ENCODE data around the gene ANKRD11.

The ANKRD11 gene

DNA sequence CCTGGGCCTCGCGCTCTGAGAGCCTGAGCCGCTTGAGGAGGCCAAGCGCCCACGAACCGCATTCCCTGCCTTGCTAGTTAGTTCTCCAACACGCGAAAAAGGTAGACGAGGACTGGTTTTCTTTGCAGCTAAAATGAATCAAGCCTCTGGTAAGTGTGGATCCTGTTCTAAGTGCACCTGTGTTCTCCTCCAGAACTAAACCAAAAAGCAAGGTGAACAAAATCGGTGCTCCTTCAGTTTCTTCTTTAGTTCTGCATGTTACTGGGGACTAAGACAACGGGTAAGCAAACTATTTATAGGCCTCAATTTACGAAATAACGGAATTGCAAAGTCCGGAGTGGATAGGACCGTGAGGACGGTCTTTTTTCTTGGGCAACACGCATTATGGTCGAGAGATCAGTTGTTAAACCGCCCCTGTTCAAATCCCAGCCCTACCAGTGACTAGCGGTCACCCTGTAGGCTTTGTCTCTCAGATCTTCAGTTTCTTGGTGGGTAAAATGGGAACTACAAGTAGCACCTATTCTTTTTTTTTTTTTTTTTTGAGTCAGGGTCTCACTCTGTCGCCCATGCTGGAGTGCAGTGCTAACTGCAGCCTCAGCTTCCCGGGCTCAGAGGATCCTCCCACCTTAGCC lies 993 bp upstream of the ANKRD11 start:
- Histone ChIP-seq H3K4me1 (ENCODE audit: control insufficient read depth, insufficient read depth, low read length) (peaks cover 30% of the 10 kb centered on the region), H3K27me3 (ENCODE audit: control insufficient read depth in 1 of 2, insufficient read depth in 2 of 2, low read length in 2 of 2) (no peaks in the 10 kb centered on the region), H3K9me3 (ENCODE audit: control insufficient read depth in 2 of 2, low read length in 2 of 2) (no peaks in the 10 kb centered on the region), H3K36me3 (ENCODE audit: control insufficient read depth in 2 of 2, insufficient read depth in 2 of 2, low read length in 2 of 2) (no peaks in the 10 kb centered on the region), H3K27ac (ENCODE audit: low read length) (peak overlapping the region; percentile 92), H3K9ac (ENCODE audit: low read length in 2 of 2) (peak overlapping the region; percentile 81 to 86), H3K4me3 (ENCODE audit: low read length in 2 of 2) (peak overlapping the region; percentile 71 to 86)

DNA sequence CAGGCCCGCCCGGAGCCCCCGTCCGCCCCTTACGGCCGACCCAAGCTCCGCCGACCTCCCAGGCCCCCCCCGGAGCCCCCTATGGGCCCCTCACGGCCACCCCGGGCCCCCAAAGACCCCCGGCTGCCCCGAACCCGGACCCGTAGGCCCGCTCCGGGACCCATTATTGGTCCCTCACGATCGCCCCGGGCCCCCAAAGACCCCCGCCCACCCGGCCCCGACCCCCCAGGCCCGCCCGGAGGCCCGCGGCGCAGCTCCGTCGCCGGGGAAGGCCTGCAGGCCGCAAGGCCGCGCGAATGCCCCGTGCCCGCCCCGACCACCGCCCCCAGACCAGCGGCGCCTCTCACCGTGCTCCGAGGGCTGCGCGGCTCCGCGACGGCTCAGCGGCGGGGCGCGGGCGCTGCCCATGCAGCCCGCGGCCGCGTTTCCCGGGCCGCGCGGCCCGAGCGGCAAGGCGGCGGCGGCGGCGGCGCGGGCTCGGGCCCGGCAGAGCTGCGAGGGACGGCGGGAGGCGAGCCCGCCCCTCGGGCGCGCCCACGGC lies 393 bp downstream of the ANKRD11 start:
- Histone ChIP-seq H3K27ac (ENCODE audit: low read length) (peak overlapping the region; percentile 92), H3K9ac (ENCODE audit: low read length in 2 of 2) (no peak overlapping the region), H3K4me1 (ENCODE audit: control insufficient read depth, insufficient read depth, low read length) (peaks cover 31% of the 10 kb centered on the region), H3K36me3 (ENCODE audit: control insufficient read depth in 2 of 2, insufficient read depth in 2 of 2, low read length in 2 of 2) (no peaks in the 10 kb centered on the region), H3K4me3 (ENCODE audit: low read length in 2 of 2) (peak overlapping the region in 1 of 2 donors; percentile 86), H3K9me3 (ENCODE audit: control insufficient read depth in 2 of 2, low read length in 2 of 2) (no peaks in the 10 kb centered on the region), H3K27me3 (ENCODE audit: control insufficient read depth in 1 of 2, insufficient read depth in 2 of 2, low read length in 2 of 2) (no peaks in the 10 kb centered on the region)

DNA sequence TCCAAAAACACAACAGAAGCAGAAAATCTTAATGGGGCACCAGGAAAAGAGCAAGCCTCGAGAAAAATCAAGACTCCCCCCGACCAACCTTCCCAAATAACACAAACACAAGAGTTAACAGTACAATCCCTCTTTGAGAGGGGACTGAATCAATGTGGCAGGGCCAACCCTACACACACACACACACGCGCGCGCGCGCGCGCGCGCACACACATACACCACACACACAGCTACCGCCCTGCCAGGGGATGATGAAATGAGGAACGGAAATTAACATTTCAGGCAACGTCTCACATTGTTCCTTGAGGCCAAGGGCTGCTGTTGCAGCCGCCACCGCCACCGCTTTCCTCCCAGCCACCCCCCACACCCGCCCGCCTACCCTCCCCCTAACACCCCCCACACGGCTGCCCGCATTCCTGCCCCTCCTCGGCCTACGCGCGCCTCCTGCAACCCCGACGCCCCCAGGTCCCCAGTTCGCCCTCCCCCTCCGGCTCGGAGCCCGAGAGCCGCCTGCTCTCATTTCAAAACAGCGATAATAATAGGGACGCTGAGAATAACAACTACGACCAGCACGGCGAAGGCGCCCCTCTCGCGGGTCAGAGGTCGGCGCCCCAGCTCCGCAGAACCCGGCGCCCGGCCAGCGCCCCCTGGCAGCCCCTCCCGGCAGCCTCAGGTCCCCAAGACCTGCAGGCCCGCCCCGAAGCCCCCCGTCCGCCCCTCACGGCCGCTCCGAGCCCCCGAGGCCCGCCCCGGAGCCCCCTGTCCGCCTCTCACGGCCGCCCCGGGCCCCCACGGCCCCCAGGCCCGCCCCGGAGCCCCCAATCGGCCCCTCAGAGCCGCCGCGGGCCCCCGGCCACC lies 1.1 kb downstream of the ANKRD11 start:
- Histone ChIP-seq H3K4me1 (ENCODE audit: control insufficient read depth, insufficient read depth, low read length) (peaks cover 35% of the 10 kb centered on the region), H3K9ac (ENCODE audit: low read length in 2 of 2) (peak overlapping the region; percentile 6 to 44), H3K4me3 (ENCODE audit: low read length in 2 of 2) (peak overlapping the region; percentile 64 to 86), H3K36me3 (ENCODE audit: control insufficient read depth in 2 of 2, insufficient read depth in 2 of 2, low read length in 2 of 2) (no peaks in the 10 kb centered on the region), H3K9me3 (ENCODE audit: control insufficient read depth in 2 of 2, low read length in 2 of 2) (no peaks in the 10 kb centered on the region), H3K27me3 (ENCODE audit: control insufficient read depth in 1 of 2, insufficient read depth in 2 of 2, low read length in 2 of 2) (no peaks in the 10 kb centered on the region), H3K27ac (ENCODE audit: low read length) (peak overlapping the region; percentile 78)

DNA sequence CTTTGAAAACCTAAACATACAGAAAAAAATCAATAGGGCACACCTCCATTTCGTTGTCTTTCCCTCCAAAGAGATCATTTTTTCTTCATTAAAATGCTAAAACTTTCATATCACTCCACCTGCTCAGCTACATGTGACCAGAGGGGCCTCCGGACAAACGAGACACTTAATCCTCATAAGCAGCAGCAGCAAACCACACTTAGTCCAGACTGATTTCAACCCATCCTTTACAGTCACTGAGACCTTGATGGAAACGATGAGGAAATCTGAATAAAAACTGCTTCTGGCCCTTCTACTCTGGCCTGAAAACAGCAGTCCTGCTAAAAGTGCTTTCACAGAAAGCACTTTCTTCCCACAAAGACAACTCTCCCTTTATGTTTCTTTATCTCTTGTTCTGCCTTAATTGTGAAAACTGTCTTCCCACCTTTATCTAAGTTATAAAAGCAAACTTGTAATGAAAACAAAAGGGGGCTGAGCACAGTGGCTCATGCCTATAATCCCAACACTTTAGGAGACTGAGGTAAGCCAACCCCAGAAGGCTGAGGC lies 4.6 kb downstream of the ANKRD11 start:
- H3K4me1 ChIP-seq (ENCODE audit: control insufficient read depth, insufficient read depth, low read length): peaks cover 38% of the 10 kb centered on the region
- no peak overlapping the region for H3K27ac ChIP-seq (ENCODE audit: low read length)
- no peak overlapping the region for H3K4me3 ChIP-seq (ENCODE audit: low read length in 2 of 2)
- H3K36me3 ChIP-seq (ENCODE audit: control insufficient read depth in 2 of 2, insufficient read depth in 2 of 2, low read length in 2 of 2): no peaks in the 10 kb centered on the region
- H3K9ac ChIP-seq (ENCODE audit: low read length in 2 of 2): no peak overlapping the region
- H3K9me3 ChIP-seq (ENCODE audit: control insufficient read depth in 2 of 2, low read length in 2 of 2): no peaks in the 10 kb centered on the region
- H3K27me3 ChIP-seq (ENCODE audit: control insufficient read depth in 1 of 2, insufficient read depth in 2 of 2, low read length in 2 of 2): no peaks in the 10 kb centered on the region

DNA sequence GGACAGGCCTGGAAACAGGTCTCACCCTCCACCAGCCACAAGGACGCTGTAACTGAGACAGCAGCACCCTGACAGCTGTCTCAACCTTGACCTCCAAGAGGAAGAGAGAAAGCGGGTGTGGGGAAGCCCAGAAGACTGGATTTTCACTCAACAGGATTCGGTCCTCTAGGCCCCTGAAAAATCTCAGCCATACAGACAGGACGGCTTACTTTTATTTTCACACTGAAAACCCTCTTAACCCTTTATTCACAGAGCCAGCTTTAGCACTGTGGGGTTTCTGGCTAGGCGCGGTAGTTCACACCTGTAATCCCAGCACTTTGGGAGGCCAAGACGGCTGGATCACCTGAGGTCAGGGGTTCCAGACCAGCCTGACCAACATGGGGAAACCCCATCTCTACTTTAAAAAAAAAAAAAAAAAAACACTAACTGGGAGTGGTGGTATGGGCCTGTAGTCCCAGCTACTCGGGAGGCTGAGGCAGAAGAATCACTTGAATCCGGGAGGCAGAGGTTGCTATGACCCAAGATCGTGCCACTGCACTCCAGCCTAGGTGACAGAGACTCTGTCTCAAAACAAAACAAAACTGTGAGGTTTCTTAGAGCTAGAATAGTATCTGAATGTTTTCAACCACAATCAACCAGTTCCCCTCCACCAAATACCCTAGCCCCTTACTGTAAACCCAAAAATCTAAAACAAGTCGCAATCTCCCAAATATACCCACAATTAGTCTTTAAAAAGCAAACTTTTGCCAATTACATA lies 5.3 kb downstream of the ANKRD11 start:
- H3K27me3 ChIP-seq (ENCODE audit: control insufficient read depth in 1 of 2, insufficient read depth in 2 of 2, low read length in 2 of 2): no peaks in the 10 kb centered on the region
- H3K9ac ChIP-seq (ENCODE audit: low read length in 2 of 2): no peak overlapping the region
- H3K4me3 ChIP-seq (ENCODE audit: low read length in 2 of 2): no peak overlapping the region
- H3K9me3 ChIP-seq (ENCODE audit: control insufficient read depth in 2 of 2, low read length in 2 of 2): no peaks in the 10 kb centered on the region
- H3K27ac ChIP-seq (ENCODE audit: low read length): no peak overlapping the region
- no peaks in the 10 kb centered on the region for H3K36me3 ChIP-seq (ENCODE audit: control insufficient read depth in 2 of 2, insufficient read depth in 2 of 2, low read length in 2 of 2)
- H3K4me1 ChIP-seq (ENCODE audit: control insufficient read depth, insufficient read depth, low read length): peaks cover 38% of the 10 kb centered on the region

DNA sequence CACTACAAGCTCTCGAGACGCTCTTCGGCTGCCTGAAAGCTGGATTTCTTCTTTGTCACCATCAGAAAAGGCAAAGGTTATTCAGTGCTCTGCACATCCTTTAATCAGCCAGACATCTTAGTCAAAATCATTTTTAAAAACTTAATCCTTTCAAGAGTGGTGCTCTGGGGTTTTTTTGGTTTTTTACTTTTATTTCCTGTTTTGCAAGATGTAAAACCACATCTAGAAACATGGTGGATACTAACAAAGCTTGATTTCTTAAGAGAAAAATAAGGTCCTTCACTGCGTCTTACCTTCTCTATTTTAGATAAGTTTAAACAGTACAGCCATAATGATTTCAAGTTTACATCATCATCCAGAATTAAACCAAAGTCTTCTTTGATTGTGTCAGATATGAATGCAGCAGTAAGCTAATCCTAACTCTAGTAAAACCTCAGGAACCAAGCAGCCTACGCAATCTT lies 6.3 kb downstream of the ANKRD11 start:
- Histone ChIP-seq H3K4me3 (ENCODE audit: low read length in 2 of 2) (no peak overlapping the region), H3K36me3 (ENCODE audit: control insufficient read depth in 2 of 2, insufficient read depth in 2 of 2, low read length in 2 of 2) (no peaks in the 10 kb centered on the region), H3K27me3 (ENCODE audit: control insufficient read depth in 1 of 2, insufficient read depth in 2 of 2, low read length in 2 of 2) (no peaks in the 10 kb centered on the region), H3K4me1 (ENCODE audit: control insufficient read depth, insufficient read depth, low read length) (peaks cover 39% of the 10 kb centered on the region), H3K27ac (ENCODE audit: low read length) (no peak overlapping the region), H3K9me3 (ENCODE audit: control insufficient read depth in 2 of 2, low read length in 2 of 2) (no peaks in the 10 kb centered on the region), H3K9ac (ENCODE audit: low read length in 2 of 2) (no peak overlapping the region)

DNA sequence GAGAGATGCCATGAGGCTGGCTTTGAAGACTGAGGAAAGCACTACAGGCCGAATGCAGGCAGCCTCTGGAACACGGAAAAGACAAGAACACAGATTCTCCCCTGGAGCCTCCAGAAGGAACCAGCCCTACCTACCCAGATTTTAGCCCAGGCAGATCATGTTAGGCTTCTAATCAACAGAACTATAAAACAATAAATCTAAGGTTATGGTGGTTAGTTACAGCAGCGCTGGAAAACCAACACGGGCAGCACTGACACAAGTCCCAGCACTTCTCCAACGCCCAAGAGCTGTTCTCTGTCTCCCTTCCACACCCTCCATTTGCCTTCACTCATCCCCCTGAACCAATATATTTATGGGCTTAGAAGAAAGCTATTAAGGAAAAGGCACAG lies 7.5 kb downstream of the ANKRD11 start:
- Histone ChIP-seq H3K9me3 (ENCODE audit: control insufficient read depth in 2 of 2, low read length in 2 of 2) (no peaks in the 10 kb centered on the region), H3K9ac (ENCODE audit: low read length in 2 of 2) (no peak overlapping the region), H3K36me3 (ENCODE audit: control insufficient read depth in 2 of 2, insufficient read depth in 2 of 2, low read length in 2 of 2) (no peaks in the 10 kb centered on the region), H3K4me1 (ENCODE audit: control insufficient read depth, insufficient read depth, low read length) (peaks cover 36% of the 10 kb centered on the region), H3K4me3 (ENCODE audit: low read length in 2 of 2) (no peak overlapping the region), H3K27ac (ENCODE audit: low read length) (no peak overlapping the region), H3K27me3 (ENCODE audit: control insufficient read depth in 1 of 2, insufficient read depth in 2 of 2, low read length in 2 of 2) (no peaks in the 10 kb centered on the region)

DNA sequence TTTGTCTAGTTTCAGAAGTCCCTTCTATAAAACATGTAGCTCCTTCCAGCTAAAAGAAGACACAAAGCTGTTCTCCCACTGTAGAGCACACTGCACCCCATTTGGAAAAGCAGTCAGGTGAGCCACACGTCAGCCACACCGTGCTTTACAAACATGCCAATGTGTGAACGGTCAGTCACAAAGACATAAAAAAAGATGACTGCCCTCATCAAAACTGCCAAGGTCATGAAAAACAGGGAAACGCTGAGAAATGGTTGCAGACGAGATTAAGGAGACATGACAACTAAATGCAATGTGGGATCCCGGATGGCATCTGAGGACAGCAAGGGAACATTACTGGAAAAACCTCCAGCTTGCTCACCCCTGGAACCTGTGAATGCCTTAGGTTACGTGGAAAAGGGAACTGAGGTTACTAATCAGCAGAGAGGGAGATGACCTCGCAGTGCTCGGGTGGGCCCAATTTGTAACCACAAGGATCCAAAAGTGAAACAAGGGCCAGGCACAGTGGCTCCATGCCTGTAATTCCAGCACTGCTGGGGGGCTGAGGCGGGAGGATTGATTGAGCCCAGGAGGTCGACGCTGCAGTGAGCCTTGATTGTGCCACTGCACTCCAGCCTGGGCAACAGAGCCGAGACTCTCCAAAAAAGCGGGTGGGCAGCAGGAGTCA lies 8.1 kb downstream of the ANKRD11 start:
- Histone ChIP-seq H3K36me3 (ENCODE audit: control insufficient read depth in 2 of 2, insufficient read depth in 2 of 2, low read length in 2 of 2) (no peaks in the 10 kb centered on the region), H3K27ac (ENCODE audit: low read length) (no peak overlapping the region), H3K9ac (ENCODE audit: low read length in 2 of 2) (no peak overlapping the region), H3K4me3 (ENCODE audit: low read length in 2 of 2) (no peak overlapping the region), H3K9me3 (ENCODE audit: control insufficient read depth in 2 of 2, low read length in 2 of 2) (no peaks in the 10 kb centered on the region), H3K27me3 (ENCODE audit: control insufficient read depth in 1 of 2, insufficient read depth in 2 of 2, low read length in 2 of 2) (no peaks in the 10 kb centered on the region), H3K4me1 (ENCODE audit: control insufficient read depth, insufficient read depth, low read length) (peaks cover 34% of the 10 kb centered on the region)

DNA sequence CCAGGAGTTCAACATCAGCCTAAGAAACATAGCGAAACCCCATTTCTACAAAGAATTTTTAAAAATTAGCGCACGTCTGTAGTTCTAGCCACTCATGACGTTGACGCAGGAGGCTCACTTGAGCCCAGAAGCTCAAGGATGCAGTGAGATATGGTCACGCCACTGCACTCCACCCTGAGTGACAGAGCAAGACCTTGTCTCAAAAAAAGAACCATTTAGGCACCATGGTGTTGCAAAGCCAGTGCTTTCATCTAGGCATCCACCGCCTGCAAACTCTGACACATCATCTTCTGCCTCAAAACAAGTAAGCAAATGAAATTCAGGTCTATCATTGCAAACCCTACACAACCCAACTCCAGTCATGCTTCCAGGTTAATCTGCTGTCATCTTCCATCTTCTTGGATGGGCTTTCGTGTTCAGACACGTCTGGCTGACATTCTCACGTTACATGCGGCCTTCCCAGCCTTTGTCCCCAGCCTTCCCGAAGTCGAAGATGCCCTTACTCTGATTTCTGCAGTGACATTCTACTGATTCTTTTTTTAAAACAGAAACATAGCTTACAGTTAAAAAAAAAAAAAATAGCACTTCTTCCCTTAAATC lies 8.9 kb downstream of the ANKRD11 start:
- no peak overlapping the region for H3K27ac ChIP-seq (ENCODE audit: low read length)

More for the DNA sequence above, 8.9 kb downstream of the ANKRD11 start:
- Histone ChIP-seq H3K27me3 (ENCODE audit: control insufficient read depth in 1 of 2, insufficient read depth in 2 of 2, low read length in 2 of 2) (no peaks in the 10 kb centered on the region), H3K4me3 (ENCODE audit: low read length in 2 of 2) (no peak overlapping the region), H3K4me1 (ENCODE audit: control insufficient read depth, insufficient read depth, low read length) (peaks cover 32% of the 10 kb centered on the region), H3K9ac (ENCODE audit: low read length in 2 of 2) (no peak overlapping the region), H3K36me3 (ENCODE audit: control insufficient read depth in 2 of 2, insufficient read depth in 2 of 2, low read length in 2 of 2) (no peaks in the 10 kb centered on the region), H3K9me3 (ENCODE audit: control insufficient read depth in 2 of 2, low read length in 2 of 2) (no peaks in the 10 kb centered on the region)
